SU-DHL-6 (cell line): ENCODE measurements around the gene TOMM22.

ENCODE experiments used
- CTCF ChIP-seq: fragments of 200-600 bp; sonication (generic); IDR thresholded peaks from one replicate; pipeline ENCODE4 v1.5.1; 2017; ENCODE audit warnings: antibody characterized with exemption, mild to moderate bottlenecking, low read length, moderate library complexity; ENCODE audit not compliant: insufficient read depth, poor library complexity, severe bottlenecking
- EZH2phosphoT487 ChIP-seq: fragments of 200-600 bp; sonication (generic), shearing (Covaris generic); conservative IDR thresholded peaks from 2 replicates; pipeline ENCODE4 v1.6.1; 2018; ENCODE audit warnings: mild to moderate bottlenecking, antibody characterized with exemption, low read length, moderate library complexity, mixed read lengths

DNA sequence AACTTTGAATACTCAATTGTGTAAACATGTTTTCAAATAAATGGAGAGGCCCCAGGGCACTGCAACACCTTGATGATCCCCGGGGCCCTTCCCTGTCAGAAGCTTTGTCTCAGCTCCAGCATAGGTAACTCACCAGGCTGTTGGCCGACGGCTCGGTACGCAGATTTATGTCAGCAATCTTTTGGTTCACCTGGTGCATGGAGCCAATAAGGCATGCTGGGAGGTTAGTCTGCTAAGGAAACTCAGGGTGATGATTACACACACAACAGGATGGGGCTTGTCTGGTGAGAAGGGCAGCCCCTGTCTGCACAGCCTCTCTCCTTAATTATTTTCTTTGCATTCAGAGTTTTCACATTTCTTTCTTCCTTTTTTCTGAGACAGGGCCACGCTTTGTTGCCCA, 36.3 kb upstream of the TOMM22 start:
- TF ChIP-seq CTCF = no peak
- no peak for TF ChIP-seq EZH2phosphoT487
